IMR-90 (cell line): ENCODE results near the gene FAM3D. TPM values are rescaled to one million over a fixed set of nuclear protein-coding genes. Genes with fewer than 3 reads are reported as not detected.

ENCODE experiments used
- ATAC-seq: fragments of 200-7000 bp; cut with Tn5 transposase; 2 replicates; pipeline ENCODE4 v1.9.1; 2020; ENCODE audit warnings: low read depth, mild to moderate bottlenecking, moderate library complexity
- BruUV-seq: library from RNA; stranded (reverse); fragments of 400-500 nt; replicated peaks from 2 replicates; lab custom pipeline; 2021; lab: Mats Ljungman, UMichigan
- CTCF ChIA-PET: fragments of 300-600 bp; formaldehyde crosslinking; extraction: SDS; loops from one replicate; lab custom pipeline; 2021; ENCODE audit warnings: antibody characterized with exemption; lab: Yijun Ruan, JAX
- POLR2A ChIA-PET: fragments of 300-600 bp; sonication (Branson Sonifier 250); formaldehyde crosslinking; loops from one replicate; lab custom pipeline; 2022; ENCODE audit warnings: antibody characterized with exemption; ENCODE audit not compliant: unreplicated experiment; lab: Charles Lee
- DNase-seq: peaks from one replicate; pipeline ENCODE4 v3.0.0; 2013
- H2AFZ ChIP-seq: replicated peaks from 2 replicates; pipeline ENCODE3; 2013; ENCODE audit warnings: low read length, mild to moderate bottlenecking; ENCODE audit not compliant: poor library complexity
- H2AK5ac ChIP-seq: 2 replicates; pipeline ENCODE4 v1.6.1; 2013; ENCODE audit warnings: low read depth, low read length, inconsistent platforms
- H2AK9ac ChIP-seq: replicated peaks from 2 replicates; pipeline ENCODE3; 2013; ENCODE audit warnings: mild to moderate bottlenecking, low read depth, low read length, moderate library complexity; ENCODE audit not compliant: poor library complexity
- H2BK120ac ChIP-seq: 2 replicates; pipeline ENCODE4 v1.6.1; 2013; ENCODE audit warnings: low read depth, low read length, inconsistent platforms
- H2BK15ac ChIP-seq: 3 replicates; pipeline ENCODE4 v1.6.1; 2013; ENCODE audit warnings: low read depth, low read length, inconsistent platforms
- H2BK20ac ChIP-seq: 2 replicates; pipeline ENCODE4 v1.6.1; 2013; ENCODE audit warnings: low read depth, mild to moderate bottlenecking, inconsistent platforms, low read length, moderate library complexity
- H2BK5ac ChIP-seq: 2 replicates; pipeline ENCODE4 v1.6.1; 2013; ENCODE audit warnings: mild to moderate bottlenecking, low read depth, low read length, inconsistent platforms; ENCODE audit not compliant: poor library complexity, severe bottlenecking
- H3K14ac ChIP-seq: replicated peaks from 2 replicates; pipeline ENCODE4 v1.6.1; 2013; ENCODE audit warnings: low read depth, low read length, inconsistent platforms
- H3K18ac ChIP-seq: 2 replicates; pipeline ENCODE4 v1.6.1; 2013; ENCODE audit warnings: low read depth, low read length, control low read depth
- H3K23ac ChIP-seq: 2 replicates; pipeline ENCODE4 v1.6.1; 2013; ENCODE audit warnings: low read depth, low read length, inconsistent platforms
- H3K27ac ChIP-seq: 2 replicates; pipeline ENCODE4 v1.5.1; 2013; ENCODE audit warnings: mild to moderate bottlenecking, control low read depth, low read length; ENCODE audit not compliant: insufficient read depth
- H3K27me3 ChIP-seq: 2 replicates; pipeline ENCODE4 v1.6.1; 2013; ENCODE audit warnings: low read length; ENCODE audit not compliant: control insufficient read depth, insufficient read depth
- H3K36me3 ChIP-seq: 2 replicates; pipeline ENCODE4 v1.6.1; 2013; ENCODE audit warnings: low read length, mixed read lengths; ENCODE audit not compliant: control insufficient read depth, insufficient read depth
- H3K4ac ChIP-seq: 2 replicates; pipeline ENCODE4 v1.6.1; 2013; ENCODE audit warnings: low read depth, low read length, inconsistent platforms
- H3K4me1 ChIP-seq: 2 replicates; pipeline ENCODE4 v1.6.1; 2013; ENCODE audit warnings: low read length, mixed read lengths; ENCODE audit not compliant: control insufficient read depth, insufficient read depth
- H3K4me2 ChIP-seq: 2 replicates; pipeline ENCODE4 v1.6.1; 2013; ENCODE audit warnings: low read depth, mild to moderate bottlenecking, control low read depth, low read length, moderate library complexity
- H3K4me3 ChIP-seq: 2 replicates; pipeline ENCODE4 v1.5.1; 2013; ENCODE audit warnings: low read depth, mild to moderate bottlenecking, control low read depth, low read length, moderate library complexity; ENCODE audit not compliant: insufficient read depth
- H3K56ac ChIP-seq: 2 replicates; pipeline ENCODE4 v1.6.1; 2013; ENCODE audit warnings: low read length, inconsistent platforms; ENCODE audit not compliant: insufficient read depth; ENCODE audit errors: extremely low read depth
- H3K79me1 ChIP-seq, 2 experiments: 2 replicates each; pipeline ENCODE4 v1.6.1; 2013; ENCODE audit warnings: low read length in 2 of 2, inconsistent platforms in 1 of 2, low read depth in 1 of 2
- H3K9ac ChIP-seq: 2 replicates; pipeline ENCODE4 v1.6.1; 2013; ENCODE audit warnings: low read depth, low read length, control low read depth
- H3K9me1 ChIP-seq: 2 replicates; pipeline ENCODE4 v1.6.1; 2013; ENCODE audit warnings: low read length, inconsistent platforms; ENCODE audit not compliant: insufficient read depth
- H3K9me3 ChIP-seq: 2 replicates; pipeline ENCODE4 v1.6.1; 2013; ENCODE audit warnings: low read length; ENCODE audit not compliant: control insufficient read depth, insufficient read depth
- H4K20me1 ChIP-seq: 2 replicates; pipeline ENCODE4 v1.6.1; 2013; ENCODE audit warnings: low read length, inconsistent platforms; ENCODE audit not compliant: insufficient read depth
- H4K5ac ChIP-seq: 2 replicates; pipeline ENCODE4 v1.6.1; 2013; ENCODE audit warnings: mild to moderate bottlenecking, low read depth, low read length, control low read depth
- H4K8ac ChIP-seq, 2 experiments: 2 replicates each; pipeline ENCODE4 v1.6.1; 2013; ENCODE audit warnings: low read depth in 2 of 2, low read length in 2 of 2, control low read depth in 1 of 2, inconsistent platforms in 1 of 2
- H4K91ac ChIP-seq: 2 replicates; pipeline ENCODE4 v1.6.1; 2013; ENCODE audit warnings: low read depth, low read length, inconsistent platforms; ENCODE audit not compliant: insufficient read depth
- BHLHE40 ChIP-seq: fragments of 150-350 bp; IDR thresholded peaks from 2 replicates; pipeline ENCODE4 v1.6.1; 2016; ENCODE audit warnings: mild to moderate bottlenecking, low read depth, low read length
- CHD1 ChIP-seq: IDR thresholded peaks from 2 replicates; pipeline ENCODE4 v1.6.1; 2012; ENCODE audit warnings: low read depth, low read length, improper control_type of control experiment
- CTCF ChIP-seq: conservative IDR thresholded peaks from 2 replicates; pipeline ENCODE4 v1.5.1; 2012; ENCODE audit warnings: mild to moderate bottlenecking, low read depth, low read length, improper control_type of control experiment
- ELK1 ChIP-seq: fragments of 150-350 bp; IDR thresholded peaks from 2 replicates; pipeline ENCODE4 v1.6.1; 2016; ENCODE audit warnings: low read depth, mild to moderate bottlenecking, low read length, moderate library complexity, borderline replicate concordance
- MAZ ChIP-seq: IDR thresholded peaks from 2 replicates; pipeline ENCODE4 v1.6.1; 2012; ENCODE audit warnings: low read depth, mild to moderate bottlenecking, low read length, improper control_type of control experiment, moderate library complexity, borderline replicate concordance
- MXI1 ChIP-seq: IDR thresholded peaks from 2 replicates; pipeline ENCODE4 v1.6.1; 2012; ENCODE audit warnings: low read depth, mild to moderate bottlenecking, low read length, moderate library complexity, borderline replicate concordance
- NFE2L2 ChIP-seq: fragments of 150-350 bp; IDR thresholded peaks from 2 replicates; pipeline ENCODE4 v1.6.1; 2016; ENCODE audit warnings: low read depth, mild to moderate bottlenecking, low read length
- POLR2A ChIP-seq: IDR thresholded peaks from 2 replicates; pipeline ENCODE4 v1.6.1; 2012; ENCODE audit warnings: mild to moderate bottlenecking, low read depth, low read length
- RAD21 ChIP-seq: IDR thresholded peaks from 2 replicates; pipeline ENCODE4 v1.6.1; 2012; ENCODE audit warnings: low read length, improper control_type of control experiment
- RCOR1 ChIP-seq: IDR thresholded peaks from 2 replicates; pipeline ENCODE4 v1.6.1; 2012; ENCODE audit warnings: mild to moderate bottlenecking, low read length, improper control_type of control experiment; ENCODE audit not compliant: insufficient replicate concordance
- RFX5 ChIP-seq: IDR thresholded peaks from 2 replicates; pipeline ENCODE4 v1.8.0; 2012; ENCODE audit warnings: low read depth, mild to moderate bottlenecking, low read length, moderate library complexity
- USF2 ChIP-seq: fragments of 150-350 bp; IDR thresholded peaks from 2 replicates; pipeline ENCODE4 v1.6.1; 2017; ENCODE audit warnings: mild to moderate bottlenecking, antibody characterized with exemption, low read length, low read depth
- WGBS, 2 experiments: methylation state at CpG; one replicate each; pipeline versions ENCODE4 v1.1.5 to v1.1.7; 2013; ENCODE audit warnings: missing lambda C conversion rate in 2 of 2; ENCODE audit not compliant: insufficient read length in 1 of 2; ENCODE audit errors: extremely low coverage in 2 of 2; 5-methylcytosine and 5-hydroxymethylcytosine counted together
- dilution Hi-C: fragments of 300-500 bp; cut with HindIII; formaldehyde crosslinking; loops from one replicate; pipeline ENCODE4 v1.14.3; 2018; ENCODE audit warnings: low sequenced_read_pairs; ENCODE audit not compliant: unreplicated experiment
- in situ Hi-C: fragments of 300-500 bp; cut with MboI; formaldehyde crosslinking; loops from 3 replicates; pipeline ENCODE4 v1.14.3; 2019; ENCODE audit warnings: low sequenced_read_pairs, inconsistent platforms, mixed read lengths
- intact Hi-C: fragments of 100-400 bp; cut with micrococcal nuclease; formaldehyde crosslinking; loops from 2 replicates; pipeline ENCODE4 v1.10.0; 2022
- polyA plus RNA-seq, 3 experiments: library from polyadenylated mRNA; depleted of rRNA; stranded (reverse); fragments of >200 nt; gene quantifications; 2 replicates each; pipeline ENCODE4 v1.2.3, GENCODE V29; 2012; ENCODE audit warnings: low replicate concordance in 1 of 3
- total RNA-seq: library from RNA; depleted of rRNA; stranded (reverse); fragments of >200 nt; gene quantifications from 2 replicates; pipeline ENCODE4 v1.2.3, GENCODE V29; 2012

FAM3D gene
- total and polyA plus RNA-seq, 2 of the 4 experiments (the other 2 are of a cell fraction), result not detected

- WGBS, 2 experiments, result 100% methylated on average over 1 of the region's 1 CpG; no CpG with 5 or more reads in 1 of the 2 experiments
- ATAC-seq (no peak), DNase-seq (no peak)
- no peak overlapping the region for H2BK120ac ChIP-seq
- POLR2A ChIA-PET, result no interaction called here
- no peak overlapping the region for H4K8ac ChIP-seq
- H2AK9ac ChIP-seq, result no peak overlapping the region
- H3K4me2 ChIP-seq, result no peak overlapping the region
- no peak overlapping the region for H3K14ac ChIP-seq
- H3K9ac ChIP-seq, result no peak overlapping the region
- in situ Hi-C loops, result no loop called here
- H3K56ac ChIP-seq, result no peak overlapping the region
- no peak for TF ChIP-seq BHLHE40
- TF ChIP-seq ELK1, result no peak
- no peak for TF ChIP-seq CHD1
- TF ChIP-seq USF2, result no peak
- TF ChIP-seq RFX5, result no peak
- TF ChIP-seq CTCF, result no peak
- no peak for TF ChIP-seq POLR2A
- TF ChIP-seq RAD21, result no peak
- no peak for TF ChIP-seq MXI1
- no peak for TF ChIP-seq NFE2L2
- no peak for TF ChIP-seq MAZ
- no peak for TF ChIP-seq RCOR1
- CTCF ChIA-PET, result no interaction called here
- no peak overlapping the region for H2AK5ac ChIP-seq
- no peak overlapping the region for H3K18ac ChIP-seq
- no peak overlapping the region for H2BK20ac ChIP-seq
- no peak overlapping the region for H4K91ac ChIP-seq
- no peaks in the 10 kb centered on the region for H4K20me1 ChIP-seq
- H3K4me1 ChIP-seq, result no peaks in the 10 kb centered on the region
- H2AFZ ChIP-seq, result peak overlapping the region; percentile 39
- no peaks in the 10 kb centered on the region for H3K36me3 ChIP-seq
- no peak overlapping the region for H3K4ac ChIP-seq
- H2BK15ac ChIP-seq, result no peak overlapping the region
- no peak overlapping the region for H3K4me3 ChIP-seq
- no peaks in the 10 kb centered on the region for H3K79me1 ChIP-seq
- H2BK5ac ChIP-seq, result no peak overlapping the region
- H3K9me3 ChIP-seq, result no peaks in the 10 kb centered on the region
- no peak overlapping the region for H3K27ac ChIP-seq
- BruUV-seq, result no TSS peak
- no peaks in the 10 kb centered on the region for H3K9me1 ChIP-seq
- no peak overlapping the region for H4K5ac ChIP-seq
- intact Hi-C loops, result no loop called here
- H3K27me3 ChIP-seq, result peaks cover 10% of the 10 kb centered on the region
- no peak overlapping the region for H3K23ac ChIP-seq
- dilution Hi-C loops, result no loop called here
Measured at GRCh38 chr3:58667229-58667628, 655 bp upstream of the FAM3D start.
